M059J (cell line): ENCODE measurements around the gene CP. TPM values are rescaled to one million over a fixed set of nuclear protein-coding genes. Genes with fewer than 3 reads are reported as not detected.

Experiments used
- DNase-seq: peaks from one replicate; pipeline ENCODE4 v3.0.0-alpha.2; 2012; ENCODE audit warnings: low read depth
- total RNA-seq: library from RNA; depleted of rRNA; stranded (reverse); fragments of >200 nt; shearing (Covaris generic); gene quantifications from 2 replicates; pipeline ENCODE4 v1.2.3, GENCODE V29; 2014; rRNA removed

CP gene
- total RNA-seq, 1 experiment from 2014 or later, result 2.7 TPM

GRCh38 chr3:149122721-149123578 lies 98.7 kb downstream of the CP start:
- DNase-seq, result peak; percentile 18

Other genes with a start within 250 kb of the CP start
- gene GYG1, start 230.3 kb downstream of the CP start, total RNA-seq, result 30.8 and 53.6 TPM in 2 replicates
- gene HLTF, start 135.3 kb downstream of the CP start, total RNA-seq, result 87.9 and 110 TPM in 2 replicates
- 55.7 and 62.2 TPM in 2 replicates for gene HPS3, start 92.2 kb downstream of the CP start, total RNA-seq
- gene TM4SF18, start 111.8 kb upstream of the CP start, total RNA-seq, result 19.7 and 25.4 TPM in 2 replicates
- gene TM4SF1, start 155.8 kb upstream of the CP start, total RNA-seq, result 188 and 207 TPM in 2 replicates